ENCODE data around the gene ABHD16A. TPM values are rescaled to one million over a fixed set of nuclear protein-coding genes. Genes with fewer than 3 reads are reported as not detected.
A peak's percentile ranks its signal among the peaks of the same experiment; 100 is the strongest.

ABHD16A gene
- total RNA-seq, 4 donors from 2014 or later: 47.3 to 81.4 (median 71.7) TPM

- intact Hi-C loops (cut with DNase I): loop anchor here (5.0 kb wide), 1 partner anchor 43 kb away; no protein-coding TSS in a partner anchor
- Histone ChIP-seq H3K27me3 (no peaks in the 10 kb centered on the region), H3K4me3 (replicated peaks in 1 of 3) (no peak overlapping the region), H3K36me3 (peaks cover 62 to 63% of the 10 kb centered on the region in 2 donors), H3K9me3 (no peaks in the 10 kb centered on the region), H3K27ac (no peak overlapping the region), H3K4me1 (no peaks in the 10 kb centered on the region)
- WGBS, 2 donors: 81 to 83% methylated on average over 11 of the region's 11 CpGs
- TF ChIP-seq CTCF (IDR thresholded peaks at IDR 0.05) (peak in 1 of 6 experiments; percentile 17), POLR2A (IDR thresholded peaks at IDR 0.05) (no peak)
- DNase-seq: no peak
These were observed 13.6 kb downstream of the ABHD16A start for GRCh38 chr6:31689249-31690110.

- intact Hi-C loops (cut with DNase I): loop anchor here (5.0 kb wide), 1 partner anchor 44 kb away; no protein-coding TSS in a partner anchor
- H3K9me3 ChIP-seq: no peaks in the 10 kb centered on the region
- TF ChIP-seq CTCF (IDR thresholded peaks at IDR 0.05) (no peak), POLR2A (IDR thresholded peaks at IDR 0.05) (no peak)
- H3K27ac ChIP-seq: no peak overlapping the region
- H3K4me3 ChIP-seq (replicated peaks in 1 of 3): no peak overlapping the region
- 84 to 93% methylated on average over 9 to 12 of the region's 14 CpGs for WGBS, 2 donors
- no peaks in the 10 kb centered on the region for H3K27me3 ChIP-seq
- H3K4me1 ChIP-seq: peaks cover 0 to 3% of the 10 kb centered on the region in 2 donors
- no peak for DNase-seq
- H3K36me3 ChIP-seq: peaks cover 52 to 63% of the 10 kb centered on the region in 2 donors
These were observed 15.0 kb downstream of the ABHD16A start for GRCh38 chr6:31687860-31688693.

GRCh38 chr6:31687321-31687720, 15.8 kb downstream of the ABHD16A start:
- Histone ChIP-seq H3K36me3 (peaks cover 45 to 55% of the 10 kb centered on the region in 2 donors), H3K27me3 (no peaks in the 10 kb centered on the region), H3K9me3 (no peaks in the 10 kb centered on the region), H3K4me3 (replicated peaks in 1 of 3) (no peak overlapping the region), H3K27ac (no peak overlapping the region), H3K4me1 (peaks cover 3 to 7% of the 10 kb centered on the region in 2 donors)
- TF ChIP-seq CTCF (IDR thresholded peaks at IDR 0.05) (no peak), POLR2A (IDR thresholded peaks at IDR 0.05) (no peak)
- no peak for DNase-seq
- WGBS, 2 donors: 85 to 86% methylated on average over 8 of the region's 8 CpGs
- intact Hi-C loops (cut with DNase I): loop anchor here (5.0 kb wide), 1 partner anchor 45 kb away; no protein-coding TSS in a partner anchor

GRCh38 chr6:31686483-31686882, 16.6 kb downstream of the ABHD16A start:
- Histone ChIP-seq H3K4me3 (replicated peaks in 1 of 3) (no peak overlapping the region), H3K27ac (no peak overlapping the region), H3K4me1 (peaks cover 7 to 11% of the 10 kb centered on the region in 2 donors), H3K27me3 (no peaks in the 10 kb centered on the region), H3K9me3 (no peaks in the 10 kb centered on the region), H3K36me3 (peaks cover 41 to 48% of the 10 kb centered on the region in 2 donors)
- DNase-seq: no peak
- WGBS, 2 donors: 82 to 92% methylated on average over 5 of the region's 5 CpGs
- TF ChIP-seq POLR2A (IDR thresholded peaks at IDR 0.05) (no peak), CTCF (IDR thresholded peaks at IDR 0.05) (no peak)
- intact Hi-C loops (cut with DNase I): loop anchor here (5.0 kb wide), 1 partner anchor 46 kb away; no protein-coding TSS in a partner anchor
